NCI-H2107 treated with DMSO at 0.1 percent for 48 hours (cell line): ENCODE results near the gene UGDH.
"Not testable (repeated sequence)": the region's sequence is repeated elsewhere in the genome, so short reads cannot be mapped to it uniquely, and the experiment has no call there.

Experiments used
- DNase-seq: peaks from one replicate; lab custom pipeline; 2025; ENCODE audit not compliant: unreplicated experiment; lab: John Stamatoyannopoulos, UW

UGDH gene

DNA sequence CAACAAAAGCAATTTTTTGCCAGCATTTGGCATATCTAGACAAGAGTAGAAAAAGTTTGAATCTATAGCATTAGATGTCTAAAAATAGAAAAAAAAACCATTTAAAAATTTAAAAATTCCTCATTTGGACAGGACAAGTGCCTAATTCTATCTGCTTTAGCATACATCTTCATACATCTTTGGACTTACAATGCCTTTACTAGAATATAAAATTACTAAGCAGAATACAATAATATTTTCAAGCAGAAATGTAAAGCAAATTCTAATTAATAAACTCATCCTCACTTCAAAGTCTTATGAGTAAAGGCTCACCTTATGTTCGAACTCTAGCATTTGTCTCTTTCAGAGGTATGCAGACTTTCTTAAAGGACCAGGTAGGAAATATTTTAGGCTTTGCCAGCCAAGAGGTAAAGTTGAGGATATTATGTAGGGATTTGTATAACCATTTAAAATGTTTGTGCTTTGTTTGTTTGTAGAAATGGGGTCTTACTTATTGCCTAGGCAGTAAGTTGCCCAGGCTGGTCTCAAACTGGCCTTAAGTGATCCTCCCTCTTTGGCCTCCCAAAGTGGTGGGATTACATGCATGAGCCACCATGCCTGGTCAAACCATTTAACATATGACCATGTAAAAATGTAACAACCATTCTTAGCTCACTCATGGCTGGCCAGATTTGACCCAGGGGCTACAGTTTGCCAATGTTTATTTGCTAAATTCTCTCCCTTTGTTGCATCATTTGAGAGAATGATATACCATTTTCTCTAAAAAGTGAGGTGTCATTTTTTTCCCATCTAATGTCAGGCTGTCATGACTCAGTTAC lies 29.1 kb downstream of the UGDH start:
- no peak for DNase-seq

DNA sequence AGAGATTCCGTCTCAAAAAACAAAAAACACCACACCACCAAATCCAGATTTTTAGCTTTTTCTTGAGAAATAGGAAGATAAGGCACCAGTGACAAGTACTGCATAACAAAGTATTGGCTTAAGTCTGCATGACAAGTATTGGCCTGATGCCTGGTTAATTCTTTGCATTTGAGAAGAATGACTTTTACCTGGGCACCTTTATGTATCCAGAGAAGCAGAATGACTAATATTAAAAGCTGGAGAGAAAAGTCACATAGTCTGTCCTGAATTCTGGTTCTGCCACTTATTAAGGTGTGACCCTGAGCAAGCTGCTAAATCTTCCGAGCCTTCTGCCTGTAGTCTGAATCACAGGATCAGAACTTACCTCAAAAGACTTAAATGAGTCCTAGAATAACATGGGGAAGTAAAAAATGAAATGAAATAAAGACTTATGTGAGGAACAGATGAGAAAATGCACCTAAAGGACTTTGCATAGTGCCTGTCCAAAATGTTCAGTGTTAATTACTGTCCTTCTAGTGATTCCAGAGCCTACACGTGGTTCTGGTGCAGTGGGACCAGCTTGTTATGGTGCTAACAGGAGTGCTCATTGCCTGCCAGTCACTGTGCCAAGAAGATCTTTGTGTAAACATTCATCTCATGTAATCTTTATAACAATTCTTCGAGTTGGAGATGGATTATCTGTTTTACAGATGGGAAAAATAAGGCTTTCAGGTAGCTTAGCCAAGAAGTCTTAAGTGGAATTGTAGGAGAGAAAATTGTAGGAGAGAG lies 31.6 kb downstream of the UGDH start:
- no peak for DNase-seq

DNA sequence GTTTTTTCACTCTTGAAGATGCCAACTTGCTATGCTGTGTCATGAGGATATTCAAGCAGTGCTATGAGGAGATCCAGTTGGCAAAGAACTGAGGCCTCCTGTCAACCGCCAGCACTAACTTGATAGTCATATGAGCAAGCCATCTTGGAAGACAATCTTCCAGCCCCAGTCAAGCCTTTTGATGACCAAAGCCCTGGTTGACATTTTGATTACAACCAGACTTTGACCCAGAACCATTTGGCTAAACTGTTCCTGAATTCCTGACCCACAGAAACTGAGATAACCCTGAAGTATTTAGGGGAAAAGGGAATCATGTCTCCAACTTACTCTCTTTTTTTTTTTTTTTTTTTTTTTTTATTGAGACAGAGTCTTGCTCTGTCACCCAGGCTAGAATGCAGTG lies 32.9 kb downstream of the UGDH start:
- no peak for DNase-seq

DNA sequence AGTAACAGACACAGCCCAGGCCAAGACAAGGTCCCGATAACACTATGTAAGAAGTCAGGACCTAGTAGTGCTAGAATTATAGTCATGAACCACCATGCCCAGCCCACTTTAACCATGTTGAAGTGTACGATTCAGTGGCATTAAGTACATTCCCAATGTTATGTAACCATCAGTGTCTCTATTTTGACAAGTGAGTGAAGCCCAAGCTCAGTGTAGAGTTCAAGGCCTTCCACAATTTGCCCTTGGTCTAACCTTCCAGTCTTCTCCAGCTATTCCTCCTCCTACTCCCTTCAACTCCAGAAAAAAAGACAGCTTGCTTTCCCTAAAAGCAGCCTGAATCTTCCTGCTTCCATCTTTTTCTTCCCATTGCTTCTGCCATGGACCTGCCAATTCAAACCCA lies 36.9 kb downstream of the UGDH start:
- no peak for DNase-seq

DNA sequence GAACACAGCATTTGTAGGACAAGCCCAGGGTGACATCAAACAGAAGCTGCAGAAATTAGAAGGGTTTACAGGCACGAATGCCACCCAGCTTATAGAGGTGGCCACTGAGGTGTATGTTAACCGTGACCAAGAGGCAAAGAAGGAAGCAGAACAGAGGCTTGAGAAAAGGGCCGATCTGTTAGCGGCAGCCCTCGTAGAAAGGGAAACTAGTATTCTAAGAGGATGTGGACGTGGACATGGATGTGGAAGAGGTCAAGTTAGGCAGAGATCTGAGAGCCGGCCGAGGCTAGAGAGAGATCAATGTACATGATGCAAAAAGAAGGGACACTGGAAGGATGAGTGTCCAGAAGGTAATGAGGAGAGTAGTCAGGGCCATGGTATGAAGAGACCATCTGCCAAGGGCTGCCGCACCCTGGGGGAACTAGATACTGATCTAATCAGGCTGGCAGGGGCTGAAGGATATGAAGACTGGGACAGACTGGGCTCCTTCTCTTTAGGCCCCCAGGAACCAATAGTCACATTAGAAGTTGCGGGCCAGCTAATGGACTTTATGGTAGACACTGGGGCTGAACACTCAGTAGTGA lies 40.9 kb downstream of the UGDH start:
- DNase-seq, result no peak

DNA sequence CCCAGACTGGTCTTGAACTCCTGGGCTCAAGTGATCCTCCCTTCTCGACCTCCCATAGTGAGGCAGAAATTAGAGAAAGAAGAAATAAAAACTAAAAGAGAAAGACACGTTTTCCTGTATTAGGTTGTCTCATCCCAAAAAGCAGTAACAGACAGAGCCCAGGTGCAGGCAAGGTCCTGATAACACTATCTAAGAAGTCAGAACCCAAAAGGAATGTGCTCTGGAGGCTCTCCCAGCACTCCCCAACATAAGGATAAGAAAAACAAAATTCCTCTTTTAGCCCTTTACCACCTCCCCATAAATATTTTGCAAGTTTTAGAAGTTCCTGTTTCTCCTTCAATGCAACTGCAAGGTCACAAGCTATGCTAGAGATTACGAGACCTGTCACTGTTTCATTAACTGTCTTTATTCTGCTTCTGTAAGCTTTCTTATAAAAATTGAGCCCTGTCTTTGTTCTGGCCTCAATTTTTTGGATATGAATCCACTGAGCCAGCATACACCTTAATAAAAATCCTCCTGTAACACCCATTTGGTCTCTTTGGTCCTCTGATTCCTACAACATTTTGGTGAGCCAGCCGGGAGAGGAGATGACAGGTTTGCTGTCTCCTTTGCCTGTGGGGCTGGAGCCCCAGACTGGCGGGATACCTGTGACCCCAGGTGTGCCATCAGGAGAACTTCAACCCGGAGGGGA lies 42.5 kb downstream of the UGDH start:
- DNase-seq, result no peak

DNA sequence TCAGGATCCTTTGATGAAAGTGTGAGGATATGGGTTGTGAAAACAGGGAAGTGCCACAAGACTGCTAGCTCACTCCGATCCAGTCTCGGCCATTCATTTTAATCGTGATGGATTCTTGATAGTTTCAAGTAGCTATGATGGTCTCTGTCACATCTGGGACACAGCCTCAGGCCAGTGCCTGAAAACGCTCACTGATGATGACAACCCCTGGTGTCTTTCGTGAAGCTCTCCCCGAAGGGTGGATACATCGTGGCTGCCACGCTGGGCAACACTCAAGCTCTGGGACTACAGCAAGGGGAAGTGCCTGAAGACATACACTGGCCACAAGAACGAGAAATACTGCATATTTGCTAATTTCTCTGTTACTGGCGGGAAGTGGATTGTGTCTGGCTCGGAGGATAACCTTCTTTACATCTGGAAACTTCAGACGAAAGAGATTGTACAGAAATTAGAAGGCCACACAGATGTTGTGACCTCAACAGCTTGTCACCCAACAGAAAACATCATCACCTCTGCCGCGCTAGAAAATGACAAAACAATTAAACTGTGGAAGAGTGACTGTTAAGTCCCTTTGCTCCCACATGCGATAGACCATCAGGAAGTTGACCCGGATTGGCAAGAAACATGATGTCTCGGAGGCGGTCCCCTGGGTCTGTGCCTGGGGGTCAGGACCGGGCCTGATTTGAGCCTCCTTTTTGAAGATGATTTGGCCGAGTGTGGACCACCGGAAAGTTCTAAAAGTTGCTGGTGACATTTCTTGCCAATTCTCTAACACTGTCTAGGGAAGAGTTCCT lies 46.1 kb downstream of the UGDH start:
- no peak for DNase-seq

DNA sequence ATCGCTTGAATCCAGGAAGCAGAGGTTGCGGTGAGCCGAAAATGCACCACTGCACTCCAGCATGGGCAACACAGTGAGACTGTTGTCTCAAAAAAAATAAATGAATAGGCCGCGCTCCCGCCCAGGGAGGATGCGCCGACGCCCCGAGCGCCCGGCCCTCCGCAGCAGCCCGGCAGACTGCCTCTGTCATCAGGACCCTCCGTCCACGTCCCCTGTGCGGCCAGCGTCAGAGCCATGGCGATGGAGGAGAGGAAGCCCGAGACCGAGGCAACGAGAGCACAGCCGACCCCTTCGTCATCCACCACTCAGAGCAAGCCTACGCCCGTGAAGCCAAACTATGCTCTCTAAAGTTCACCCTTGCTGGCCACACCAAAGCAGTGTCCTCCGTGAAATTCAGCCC lies 47.0 kb downstream of the UGDH start:
- no peak for DNase-seq

DNA sequence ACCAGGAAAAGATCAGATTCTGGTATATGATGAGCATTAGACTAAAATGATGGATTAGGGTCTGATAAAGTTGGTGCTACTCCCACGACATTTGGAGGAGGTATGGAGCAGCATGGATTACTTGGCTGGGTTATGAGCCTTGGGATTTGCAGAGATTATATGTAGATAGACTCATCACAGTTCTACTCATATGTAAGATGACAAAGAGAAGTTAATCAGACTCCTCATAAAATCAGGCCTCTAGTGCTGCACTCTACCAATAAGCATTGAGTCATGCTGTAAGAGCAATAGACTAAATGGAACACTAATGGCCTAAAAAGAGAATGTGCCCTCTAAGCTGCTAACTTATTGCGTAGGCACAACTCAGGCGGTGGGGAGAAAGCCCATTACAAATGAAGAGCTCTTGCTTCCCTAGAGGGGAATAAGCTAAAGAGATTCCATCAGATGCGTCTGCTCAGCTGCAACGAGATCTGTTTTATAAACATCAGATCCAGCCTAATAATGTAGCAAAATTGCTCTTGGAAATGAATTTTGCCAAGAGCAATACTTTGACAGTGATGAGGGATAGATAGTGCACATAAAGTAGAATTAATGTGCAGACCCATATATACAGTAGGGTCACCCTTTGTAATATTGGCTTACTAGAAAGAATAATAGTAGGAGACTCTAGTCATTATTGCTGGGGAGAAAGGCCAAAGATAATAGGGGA lies 50.9 kb downstream of the UGDH start:
- no peak for DNase-seq

DNA sequence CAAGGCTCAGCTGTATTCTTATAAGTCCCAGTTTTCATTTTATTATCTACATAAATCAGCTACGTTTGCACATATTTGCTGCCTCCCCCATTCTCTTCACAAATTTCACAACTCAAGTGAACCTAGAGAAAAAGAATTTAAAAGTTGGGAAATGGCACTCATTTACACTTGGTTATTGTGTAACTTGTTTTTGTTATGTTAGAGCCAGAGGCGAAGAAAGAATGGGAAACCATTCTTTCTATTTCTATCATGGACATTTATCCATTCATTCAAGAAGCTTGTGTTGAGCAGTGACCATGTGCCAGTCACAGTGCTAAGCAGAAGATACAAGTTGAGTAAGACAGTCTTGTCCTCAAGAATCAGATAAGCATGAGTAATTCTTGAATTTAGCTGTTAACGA lies 54.8 kb downstream of the UGDH start:
- no peak for DNase-seq

DNA sequence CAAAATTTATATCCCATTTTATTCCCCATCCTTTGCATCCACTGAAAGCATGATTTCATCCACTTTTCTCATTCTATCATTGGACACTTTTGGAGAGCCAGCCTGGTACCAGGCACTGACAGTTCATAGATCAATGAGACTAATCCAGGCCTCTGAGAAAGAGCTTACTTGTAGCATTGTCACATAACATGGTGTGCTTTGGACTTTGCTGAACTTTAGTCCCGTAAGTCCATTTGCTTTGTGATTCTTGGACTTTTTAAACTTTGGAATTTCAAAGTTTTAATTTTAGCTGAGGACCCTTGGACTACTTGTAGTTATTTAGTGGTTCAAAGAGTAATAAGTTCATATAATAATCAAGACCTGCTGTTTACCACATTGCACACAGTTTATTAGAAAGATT lies 56.8 kb downstream of the UGDH start:
- no peak for DNase-seq

DNA sequence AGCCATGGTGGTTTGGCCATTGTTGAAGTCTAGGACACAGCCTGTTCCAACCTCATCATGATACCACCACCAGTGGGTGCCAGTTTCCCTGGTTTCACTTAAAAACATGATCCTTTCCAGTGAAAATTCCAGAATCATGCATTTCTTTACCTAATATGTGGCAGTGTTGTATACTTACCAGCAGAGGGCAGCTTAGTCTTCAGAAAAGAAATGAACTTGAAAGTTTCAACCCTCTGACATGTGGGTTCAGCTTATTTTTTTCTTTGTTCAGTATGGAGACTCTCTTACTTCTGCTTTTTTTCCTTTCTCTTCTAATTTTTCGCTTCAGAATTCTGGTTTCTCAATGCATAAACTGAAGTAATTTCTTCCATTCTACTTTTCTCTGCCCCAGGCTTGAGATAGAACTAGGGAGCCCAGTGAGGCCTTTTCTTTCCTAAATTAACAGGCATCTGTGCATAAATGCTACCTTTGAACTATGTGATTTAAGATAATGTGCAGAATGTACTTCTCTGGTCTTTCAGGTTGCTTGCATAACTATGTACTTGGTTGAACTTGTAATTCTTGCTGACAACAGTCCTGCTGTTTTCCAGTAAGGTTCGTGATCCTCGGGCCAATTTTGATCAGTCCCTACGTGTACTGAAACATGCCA lies 57.7 kb downstream of the UGDH start:
- peak; percentile 60 for DNase-seq

DNA sequence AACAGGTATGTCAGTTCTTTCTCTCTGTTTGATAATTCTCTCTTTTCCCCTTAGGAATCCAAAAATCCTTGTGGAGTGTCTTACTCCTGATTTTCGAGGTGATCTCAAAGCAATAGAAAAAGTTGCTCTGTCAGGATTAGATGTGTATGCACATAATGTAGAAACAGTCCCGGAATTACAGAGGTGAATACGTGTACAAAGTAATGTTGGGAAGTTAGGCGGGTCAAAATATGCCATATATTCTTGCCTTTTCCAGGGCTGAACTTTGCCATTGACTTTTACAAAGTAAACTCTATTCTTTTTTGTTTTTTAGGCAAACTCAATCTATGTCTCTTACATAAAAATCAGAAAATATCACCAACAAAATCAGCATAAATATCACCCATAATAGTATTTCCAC lies 59.8 kb downstream of the UGDH start:
- DNase-seq, result no peak

DNA sequence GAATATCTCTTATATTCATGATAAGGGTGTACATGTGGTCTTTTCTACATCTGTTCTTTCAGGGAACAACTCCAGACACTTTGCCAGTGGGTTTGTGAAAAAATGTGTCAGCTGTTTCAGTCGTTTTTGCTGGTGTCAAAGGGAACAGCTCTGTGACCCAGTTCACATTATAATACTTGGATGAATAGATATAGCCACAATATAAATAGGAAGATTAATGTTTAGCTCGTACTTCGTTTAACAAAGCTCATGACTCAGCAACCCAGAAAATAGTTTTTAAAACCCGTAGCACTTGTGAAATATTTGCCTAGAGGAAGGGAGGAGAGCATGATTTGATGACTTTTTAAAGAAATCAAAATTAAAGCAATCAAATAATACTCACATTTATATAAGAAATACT lies 60.5 kb downstream of the UGDH start:
- DNase-seq, result no peak

DNA sequence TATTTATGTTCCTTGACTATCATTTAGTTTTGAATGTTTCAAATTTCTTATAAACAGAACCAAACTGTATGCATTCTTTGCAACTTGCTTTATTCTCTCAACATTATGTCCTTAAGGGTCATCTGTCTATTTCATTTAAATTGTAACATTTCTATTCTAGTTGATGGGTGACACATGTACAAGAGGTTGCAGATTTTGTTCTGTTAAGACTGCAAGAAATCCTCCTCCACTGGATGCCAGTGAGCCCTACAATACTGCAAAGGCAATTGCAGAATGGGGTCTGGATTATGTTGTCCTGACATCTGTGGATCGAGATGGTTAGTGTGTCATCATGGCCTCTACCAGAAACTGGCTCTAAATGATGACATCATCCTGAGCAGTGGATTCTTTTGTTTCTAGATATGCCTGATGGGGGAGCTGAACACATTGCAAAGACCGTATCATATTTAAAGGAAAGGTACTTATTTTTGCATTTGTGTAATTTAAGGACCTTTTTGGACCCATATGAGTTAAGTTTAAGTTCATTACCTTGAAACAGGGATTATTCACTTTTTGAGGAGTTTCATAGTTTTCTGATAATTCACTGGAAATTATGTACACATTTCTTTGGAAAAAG lies 62.2 kb downstream of the UGDH start:
- peak; percentile 15 for DNase-seq

DNA sequence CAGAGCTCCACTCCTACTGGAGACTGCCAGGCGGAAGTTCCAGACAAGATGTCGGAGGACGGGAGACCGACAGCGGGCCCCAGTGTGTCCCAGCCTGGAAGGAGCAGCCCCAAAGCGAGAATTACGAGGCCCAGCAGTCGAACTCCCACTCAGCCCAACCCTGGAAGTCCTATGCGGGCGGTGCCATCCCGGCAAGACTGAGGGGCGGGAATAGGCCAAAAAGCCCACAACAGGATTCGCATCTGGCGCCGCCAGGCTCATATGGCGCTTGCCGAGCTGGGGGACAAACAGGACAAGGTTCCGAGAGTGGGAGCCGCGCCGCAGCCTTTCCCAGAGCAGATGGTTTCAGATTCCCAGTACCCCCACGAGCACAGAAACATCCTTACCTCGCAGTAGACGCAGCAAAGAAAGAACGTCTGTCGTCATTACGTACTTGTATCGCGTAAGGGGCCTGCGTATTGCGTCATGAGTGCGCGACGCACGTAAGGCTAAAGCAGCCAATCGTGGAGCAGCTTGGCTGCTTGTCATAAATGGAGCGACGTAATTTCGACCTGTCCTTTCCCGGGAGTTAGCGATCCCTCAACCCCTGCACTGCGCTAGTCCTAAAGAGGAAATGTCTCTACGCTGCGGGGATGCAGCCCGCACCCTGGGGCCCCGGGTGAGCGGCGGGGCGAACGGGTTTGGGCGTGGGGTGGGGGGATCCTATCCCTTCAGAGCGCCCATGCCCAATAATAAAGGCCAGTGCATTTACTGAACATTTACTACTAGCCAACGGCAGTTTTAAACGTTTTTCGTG lies 68.5 kb downstream of the UGDH start, which contains the start of the genes LIAS and RPL9:
Gene LIAS, plus strand, starts transcription at position 552 of the 796 bp plus-strand sequence. Its CDS starts 62 bp downstream, at position 614.
Gene RPL9, minus strand, starts transcription at position 418 of the 796 bp plus-strand sequence. CDS start 483 bp downstream, outside the sequence.
- peak; percentile 77 for DNase-seq

DNA sequence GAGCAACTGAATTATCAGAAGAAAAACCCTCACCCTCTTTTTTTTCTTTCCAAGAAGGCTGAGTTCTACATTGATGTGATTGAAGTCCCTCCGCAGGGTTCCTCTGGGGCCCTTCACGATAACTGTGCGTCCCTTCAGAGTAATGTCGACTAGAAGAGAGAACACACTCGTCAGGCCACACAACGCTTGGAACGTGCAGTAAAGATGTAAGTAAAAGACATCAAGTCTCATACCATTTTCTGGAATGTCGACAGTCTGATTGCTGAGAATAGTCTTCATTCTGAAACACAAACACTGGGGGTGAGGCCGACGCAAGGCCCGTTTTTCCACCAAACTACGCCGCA lies 69.1 kb downstream of the UGDH start:
- not testable (repeated sequence) for DNase-seq
